Forelimb muscle (tissue), 1 donor: Measurements from ENCODE around the gene SPRN. TPM values are rescaled to one million over a fixed set of nuclear protein-coding genes. Genes with fewer than 3 reads are reported as not detected.

Experiments used
- DNase-seq: peaks from one replicate; pipeline ENCODE4 v3.0.0-alpha.2; 2013; ENCODE audit warnings: low read depth
- polyA plus RNA-seq: library from polyadenylated mRNA; unstranded; fragments of 120-200 nt; gene quantifications from one replicate; pipeline ENCODE4 v1.2.1, GENCODE V29; 2013; ENCODE audit not compliant: insufficient read length

The SPRN gene
- polyA plus RNA-seq, 1 donor = 4.1 TPM

GRCh38 chr10:133405844-133406527, 18.4 kb downstream of the SPRN start:
- no peak for DNase-seq

DNA sequence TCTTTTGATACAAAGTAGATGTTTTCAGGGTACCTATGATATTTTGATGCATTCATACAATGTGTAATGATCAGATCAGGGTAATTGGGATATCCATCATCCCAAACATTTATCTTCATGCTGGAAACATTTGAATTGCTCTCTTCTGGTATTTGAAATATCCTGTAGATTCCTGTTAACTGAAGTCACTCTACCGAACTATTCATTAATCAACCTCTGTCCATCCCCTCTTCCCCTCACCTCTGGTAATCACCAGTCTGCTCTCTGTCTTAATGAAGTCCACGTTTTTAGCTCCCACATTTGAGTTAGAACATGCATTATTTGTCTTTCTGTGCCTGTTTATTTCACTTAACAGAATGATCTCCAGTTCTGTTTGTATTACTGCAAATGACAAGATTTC, 19.2 kb downstream of the SPRN start:
- no peak for DNase-seq

GRCh38 chr10:133403784-133404183, 20.6 kb downstream of the SPRN start:
- DNase-seq = no peak

DNA sequence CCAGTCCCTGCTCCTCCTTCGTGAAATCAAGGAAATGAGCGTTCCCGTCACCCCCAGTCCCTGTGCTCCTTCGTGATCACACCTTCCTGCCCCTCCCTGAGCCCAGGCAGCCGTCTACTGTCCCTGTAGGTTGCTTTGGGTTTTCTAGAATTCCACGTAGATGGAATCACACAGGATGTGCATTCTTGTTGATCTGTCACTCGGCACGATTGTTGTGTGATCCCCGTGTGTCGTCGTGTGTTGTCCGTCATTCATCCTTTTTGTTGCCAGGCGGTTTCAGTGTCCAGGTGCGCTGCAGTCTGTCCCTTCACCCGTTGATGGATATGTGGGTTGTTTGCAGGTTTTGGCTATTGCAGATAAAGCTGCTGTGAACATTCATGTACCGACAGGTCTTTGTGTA, 21.1 kb downstream of the SPRN start:
- no peak for DNase-seq

GRCh38 chr10:133401981-133402725, 22.3 kb downstream of the SPRN start:
- no peak for DNase-seq

DNA sequence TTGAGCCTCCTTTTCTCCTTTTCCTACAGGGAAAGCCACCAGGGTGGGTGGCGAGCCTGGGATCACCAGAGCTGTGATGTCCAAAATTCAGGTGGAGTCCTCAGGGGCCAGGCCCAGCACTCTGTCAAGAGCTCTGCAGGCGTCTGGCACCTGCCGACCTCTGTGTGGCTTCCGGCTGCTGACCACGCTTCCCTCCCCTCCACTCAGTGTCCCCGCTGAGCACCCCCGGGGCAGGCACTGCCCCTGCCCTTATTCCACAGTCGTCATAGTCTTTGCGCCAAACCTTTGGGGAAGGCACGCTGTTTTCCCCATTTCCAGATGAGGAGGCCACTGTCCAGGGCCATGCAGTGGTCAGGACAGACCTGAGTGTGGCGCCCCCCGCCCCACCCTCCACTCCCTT, 22.9 kb downstream of the SPRN start:
- no peak for DNase-seq

- no peak for DNase-seq
Observed at GRCh38 chr10:133400624-133401424, 23.6 kb downstream of the SPRN start.

- no peak for DNase-seq
Observed at GRCh38 chr10:133399123-133399601, 25.3 kb downstream of the SPRN start.

- DNase-seq = no peak
Observed at GRCh38 chr10:133397938-133398337, 26.5 kb downstream of the SPRN start.

- no peak for DNase-seq
Observed at GRCh38 chr10:133396035-133396624, 28.3 kb downstream of the SPRN start.

GRCh38 chr10:133394801-133395221, 29.6 kb downstream of the SPRN start:
- DNase-seq = no peak

GRCh38 chr10:133394064-133394663, 30.3 kb downstream of the SPRN start, which contains the start of gene MTG1:
Gene MTG1, plus strand, starts transcription at chr10:133394157. Its CDS starts 64 bp downstream, at chr10:133394221.
- DNase-seq = peak; percentile 80

- no peak for DNase-seq
Observed at GRCh38 chr10:133393401-133394063, 30.9 kb downstream of the SPRN start.

- no peak for DNase-seq
Observed at GRCh38 chr10:133391761-133392518, 32.5 kb downstream of the SPRN start.

DNA sequence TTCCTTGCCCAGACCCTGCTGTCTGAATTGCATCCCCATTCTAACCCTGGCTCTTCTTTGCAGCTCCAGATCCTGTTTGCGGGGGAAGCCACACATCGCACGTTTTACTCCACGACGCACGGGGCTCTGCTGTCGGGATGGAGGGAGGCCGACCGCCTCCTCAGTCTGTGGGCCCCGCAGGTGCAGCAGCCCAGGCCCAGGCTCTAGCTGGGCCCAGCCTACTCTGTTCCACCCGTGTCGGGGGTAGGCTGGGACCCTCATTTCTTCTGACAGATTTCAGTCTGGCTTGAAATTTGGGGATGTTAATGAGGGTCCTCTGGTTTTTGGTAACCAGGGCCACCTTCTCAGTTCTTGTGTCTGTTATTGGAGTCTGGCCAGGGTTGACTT, 33.2 kb downstream of the SPRN start:
- no peak for DNase-seq

GRCh38 chr10:133390597-133391248, 33.7 kb downstream of the SPRN start:
- no peak for DNase-seq

DNA sequence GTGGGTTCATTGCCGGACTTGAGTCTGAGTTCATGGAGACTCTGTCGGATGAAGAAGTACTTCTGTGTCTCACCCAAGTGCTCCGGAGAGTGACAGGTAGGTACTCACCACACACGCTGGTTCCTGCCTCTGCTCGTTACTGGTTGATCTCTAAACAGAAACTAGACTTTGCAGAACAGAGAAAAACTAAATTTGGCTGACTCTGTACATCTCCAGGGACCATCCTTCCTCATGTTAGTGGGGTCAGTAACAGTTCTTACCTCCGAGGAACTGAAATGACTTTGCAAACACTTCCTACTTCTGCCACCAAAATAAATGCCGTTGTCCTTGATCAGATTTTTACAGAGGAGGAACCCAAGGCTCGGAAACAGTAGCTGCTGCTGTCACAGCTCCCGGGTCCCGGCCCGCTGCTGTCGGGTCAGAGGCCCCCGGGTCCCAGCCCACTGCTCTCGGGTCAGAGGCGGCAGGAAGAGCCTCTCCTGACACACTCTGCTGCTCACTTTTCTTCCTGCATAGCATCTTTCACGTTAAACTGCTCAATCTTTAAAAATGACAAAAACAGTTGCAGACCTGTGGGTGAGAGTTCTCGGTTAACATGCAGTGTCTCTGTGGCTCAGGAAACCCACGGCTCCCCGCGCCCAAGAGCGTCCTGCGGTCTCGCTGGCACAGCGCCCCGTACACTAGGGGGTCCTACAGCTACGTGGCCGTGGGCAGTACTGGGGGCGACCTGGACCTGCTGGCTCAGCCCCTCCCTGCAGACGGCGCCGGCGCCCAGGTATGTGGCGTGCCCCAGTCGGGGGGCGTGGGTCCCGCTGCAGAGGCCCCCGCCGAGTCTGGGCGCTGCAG, 35.2 kb downstream of the SPRN start:
- no peak for DNase-seq

GRCh38 chr10:133388236-133388972, 36.0 kb downstream of the SPRN start:
- no peak for DNase-seq
